Choroid plexus epithelial cell (primary cell): Measurements from ENCODE around the gene PTCD1.

ENCODE experiments used
- DNase-seq: peaks from one replicate; pipeline ENCODE4 v3.0.0-alpha.2; 2010; ENCODE audit warnings: low read depth
- H3K4me3 ChIP-seq: 2 replicates; pipeline ENCODE4 v1.5.1; 2011; ENCODE audit warnings: low read depth, mild to moderate bottlenecking, control low read depth, low read length, moderate library complexity
- TF ChIP-seq, protein P1 (sequence below): conservative IDR thresholded peaks from 2 replicates; pipeline ENCODE4 v1.5.1; 2011; ENCODE audit warnings: low read depth, mild to moderate bottlenecking, control low read depth, inconsistent platforms, low read length, moderate library complexity

PTCD1 gene

DNA sequence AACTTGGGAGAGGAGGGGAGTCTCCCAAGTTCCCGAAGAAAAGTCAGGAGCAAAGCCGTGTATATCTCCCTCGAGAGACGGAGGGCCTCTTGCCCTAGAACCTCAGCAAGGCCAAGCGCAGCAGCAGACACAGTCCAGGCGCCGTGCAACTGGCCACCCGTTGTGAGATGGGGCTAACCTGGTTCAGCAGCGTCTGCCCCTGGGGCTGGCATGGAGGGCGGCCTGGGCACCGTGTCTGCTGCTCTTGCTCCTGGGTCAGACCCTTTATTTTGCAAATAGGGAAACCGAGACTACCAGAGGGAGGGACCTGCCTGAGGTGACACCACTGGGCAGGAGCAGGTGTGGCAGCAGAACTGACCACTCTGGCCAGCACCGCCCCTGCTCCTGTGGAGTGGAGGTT lies 13.9 kb upstream of the PTCD1 start:
- no peak overlapping the region for H3K4me3 ChIP-seq
- TF ChIP-seq, protein P1, sequence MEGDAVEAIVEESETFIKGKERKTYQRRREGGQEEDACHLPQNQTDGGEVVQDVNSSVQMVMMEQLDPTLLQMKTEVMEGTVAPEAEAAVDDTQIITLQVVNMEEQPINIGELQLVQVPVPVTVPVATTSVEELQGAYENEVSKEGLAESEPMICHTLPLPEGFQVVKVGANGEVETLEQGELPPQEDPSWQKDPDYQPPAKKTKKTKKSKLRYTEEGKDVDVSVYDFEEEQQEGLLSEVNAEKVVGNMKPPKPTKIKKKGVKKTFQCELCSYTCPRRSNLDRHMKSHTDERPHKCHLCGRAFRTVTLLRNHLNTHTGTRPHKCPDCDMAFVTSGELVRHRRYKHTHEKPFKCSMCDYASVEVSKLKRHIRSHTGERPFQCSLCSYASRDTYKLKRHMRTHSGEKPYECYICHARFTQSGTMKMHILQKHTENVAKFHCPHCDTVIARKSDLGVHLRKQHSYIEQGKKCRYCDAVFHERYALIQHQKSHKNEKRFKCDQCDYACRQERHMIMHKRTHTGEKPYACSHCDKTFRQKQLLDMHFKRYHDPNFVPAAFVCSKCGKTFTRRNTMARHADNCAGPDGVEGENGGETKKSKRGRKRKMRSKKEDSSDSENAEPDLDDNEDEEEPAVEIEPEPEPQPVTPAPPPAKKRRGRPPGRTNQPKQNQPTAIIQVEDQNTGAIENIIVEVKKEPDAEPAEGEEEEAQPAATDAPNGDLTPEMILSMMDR = no peak
- DNase-seq = no peak

GRCh38 chr7:99451936-99452335 lies 13.3 kb upstream of the PTCD1 start:
- DNase-seq = no peak
- TF ChIP-seq, protein P1 = no peak
- H3K4me3 ChIP-seq = no peak overlapping the region

- TF ChIP-seq, protein P1 = no peak
- DNase-seq = no peak
- no peak overlapping the region for H3K4me3 ChIP-seq
These were observed 10.7 kb upstream of the PTCD1 start for GRCh38 chr7:99449326-99449725.

DNA sequence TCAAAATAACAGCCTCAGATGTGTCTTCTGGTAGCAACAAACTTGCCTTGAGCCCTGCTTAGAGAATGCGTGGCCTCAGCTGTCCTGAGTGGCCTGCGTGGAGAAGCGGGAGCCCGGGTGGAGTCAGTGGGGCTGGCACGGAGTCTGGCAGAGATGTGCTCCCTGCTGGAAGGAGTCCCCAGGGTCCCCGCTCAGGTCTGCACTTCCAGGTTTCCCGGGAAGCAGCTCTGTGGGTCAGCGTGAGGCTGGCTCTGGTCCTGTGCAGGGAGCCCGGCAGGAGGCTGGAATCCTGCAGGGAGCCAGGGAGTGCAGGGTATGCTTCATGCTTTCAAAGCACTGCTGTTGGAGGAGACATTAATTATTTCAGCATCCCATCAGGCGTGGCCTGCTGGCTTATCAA lies 10.3 kb upstream of the PTCD1 start:
- DNase-seq = no peak
- TF ChIP-seq, protein P1 = no peak
- no peak overlapping the region for H3K4me3 ChIP-seq

DNA sequence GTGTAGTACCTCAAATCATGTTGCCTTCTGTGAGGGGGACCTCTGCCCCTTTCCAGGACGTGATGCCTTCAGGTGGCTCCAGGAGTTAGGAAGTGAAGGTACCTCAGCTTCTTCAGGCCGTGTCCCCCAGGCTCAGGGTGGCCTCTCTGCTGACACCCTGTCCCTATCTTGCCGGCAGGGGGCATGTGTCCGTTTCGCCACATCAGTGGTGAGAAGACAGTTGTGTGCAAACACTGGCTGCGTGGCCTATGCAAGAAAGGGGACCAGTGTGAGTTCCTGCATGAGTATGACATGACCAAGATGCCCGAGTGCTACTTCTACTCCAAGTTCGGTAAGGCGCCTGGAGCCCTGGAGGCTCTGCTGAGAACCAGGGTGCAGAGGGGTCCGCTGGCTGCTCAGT lies 9.3 kb upstream of the PTCD1 start:
- TF ChIP-seq, protein P1 = no peak

DNA sequence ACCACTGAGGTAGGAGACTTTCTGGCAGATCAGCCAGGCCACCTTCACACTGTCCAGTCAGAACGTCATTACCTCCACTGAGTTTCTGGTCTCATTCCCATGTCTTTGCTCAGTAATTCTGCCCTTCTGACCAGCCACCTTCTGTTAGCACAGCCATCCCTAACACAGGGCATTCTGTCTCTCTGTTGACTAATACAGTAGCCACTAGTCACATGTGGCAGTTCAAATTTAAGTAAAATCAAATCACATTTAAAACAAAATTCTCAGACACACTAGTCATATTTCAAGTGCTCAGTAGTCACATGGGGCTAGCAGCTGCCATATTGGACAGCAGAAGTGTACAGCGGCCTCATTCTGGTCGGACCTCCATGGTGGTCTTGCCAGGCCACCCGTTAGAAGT lies 7.5 kb upstream of the PTCD1 start:
- TF ChIP-seq, protein P1 = no peak
- no peak for DNase-seq
- H3K4me3 ChIP-seq = no peak overlapping the region

More for the DNA sequence above, 9.3 kb upstream of the PTCD1 start:
- no peak for DNase-seq
- no peak overlapping the region for H3K4me3 ChIP-seq

DNA sequence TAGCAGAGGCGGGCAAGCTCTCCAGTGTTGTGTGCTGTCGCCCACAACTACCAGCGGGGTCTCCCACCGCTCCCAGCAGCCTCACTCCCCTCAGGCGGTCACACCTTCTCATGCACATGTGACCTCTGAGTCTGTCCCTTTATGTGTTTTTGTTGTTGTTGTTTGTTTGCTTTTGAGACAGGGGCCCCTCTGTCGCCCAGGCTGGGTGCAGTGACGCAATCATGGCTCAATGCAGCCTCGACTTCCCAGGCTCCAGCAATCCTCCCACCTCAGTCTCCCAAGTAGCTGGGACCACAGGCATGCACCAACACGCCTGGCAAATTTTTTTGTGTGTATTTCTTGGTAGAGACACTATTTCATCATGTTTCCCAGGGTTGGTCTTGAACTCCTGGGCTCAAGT lies 1.6 kb upstream of the PTCD1 start:
- TF ChIP-seq, protein P1 = no peak
- peak; percentile 37 for DNase-seq
- peak overlapping the region; percentile 96 for H3K4me3 ChIP-seq
